Kidney (tissue), 22 donors: ENCODE data around the gene FAM184B. TPM values are rescaled to one million over a fixed set of nuclear protein-coding genes. Genes with fewer than 3 reads are reported as not detected.

ENCODE experiments used
- DNase-seq, 5 donors: peaks; one replicate each; pipeline ENCODE4 v3.0.0-alpha.2; 2013 to 2020
- FAIRE-seq: peaks from 2 replicates; lab custom pipeline; 2012; peaks lifted over from hg19 to GRCh38; lab: Jason Lieb, UNC
- H3K27ac ChIP-seq, 2 donors: one replicate each; pipeline ENCODE4 v1.7.0; 2013; ENCODE audit warnings: low read depth in 2 of 2, low read length in 2 of 2, inconsistent platforms in 1 of 2
- H3K27me3 ChIP-seq: one replicate; pipeline ENCODE4 v1.7.1; 2013; ENCODE audit warnings: low read length, inconsistent platforms; ENCODE audit not compliant: control insufficient read depth, insufficient read depth
- H3K36me3 ChIP-seq, 3 donors: one replicate each; pipeline versions ENCODE4 v1.7.0 to v1.7.1; 2013; ENCODE audit warnings: low read length in 3 of 3, control low read depth in 1 of 3, inconsistent platforms in 1 of 3; ENCODE audit not compliant: insufficient read depth in 3 of 3, control insufficient read depth in 2 of 3
- H3K4me1 ChIP-seq, 3 donors: one replicate each; pipeline versions ENCODE4 v1.7.0 to v1.7.1; 2013; ENCODE audit warnings: low read length in 3 of 3, inconsistent platforms in 1 of 3, low read depth in 1 of 3; ENCODE audit not compliant: control insufficient read depth in 2 of 3, insufficient read depth in 2 of 3
- H3K4me3 ChIP-seq, 3 donors: one replicate each; pipeline versions ENCODE4 v1.7.0 to v1.8.1; 2013; ENCODE audit warnings: low read length in 3 of 3, control low read depth in 1 of 3, inconsistent platforms in 1 of 3
- H3K9ac ChIP-seq, 3 donors: one replicate each; pipeline versions ENCODE4 v1.7.0 to v1.7.1; 2013; ENCODE audit warnings: low read length in 3 of 3, control low read depth in 1 of 3, inconsistent platforms in 1 of 3
- H3K9me3 ChIP-seq, 3 donors: one replicate each; pipeline versions ENCODE4 v1.7.0 to v1.7.1; 2013; ENCODE audit warnings: low read length in 3 of 3, control low read depth in 1 of 3, inconsistent platforms in 1 of 3; ENCODE audit not compliant: control insufficient read depth in 2 of 3, insufficient read depth in 1 of 3
- intact Hi-C: fragments of 100-400 bp; cut with DNase I; formaldehyde crosslinking; loops from one replicate; pipeline ENCODE4 v1.11.1; 2022
- long read RNA-seq, 10 donors: library from polyadenylated mRNA in 1 of 10; unstranded in 1 of 10; transcript quantifications; one replicate each; pipeline ENCODE4 v2.0.0 and lab custom pipeline, GENCODE V29; 2021 to 2026
- polyA plus RNA-seq: library from polyadenylated mRNA; stranded (reverse); fragments of 350-450 nt; fragmentation: Illumina TruSeq; extraction: RNeasy Lipid Tissue Mini Kit (QIAGEN cat#74804); gene quantifications from one replicate; pipeline ENCODE4 v1.2.3, GENCODE V29; 2014; ENCODE audit warnings: low read depth, low replicate concordance; ENCODE audit not compliant: insufficient read depth
- total RNA-seq: library from RNA; stranded (reverse); fragmentation: NEBNext Ultra II Directional; extraction: Animal tissue kit (Norgen Biotek cat#: 25700); gene quantifications from one replicate; pipeline ENCODE4 v1.2.1, GENCODE V29; 2021
- TF ChIP-seq, protein P1 (sequence below): IDR thresholded peaks from 3 replicates; pipeline ENCODE4 v1.5.1; 2012; ENCODE audit warnings: mild to moderate bottlenecking, moderate library complexity, borderline replicate concordance; ENCODE audit not compliant: insufficient read depth; ENCODE audit errors: extremely low read depth
- donor health status: control.
- donor health status: control.
- donor health status: control.
- donor health status: control.
- donor health status: control.
- donor health status: DM: yes; HTN: yes; CAD: no.
- donor health status: Normal renal cell carcinoma (clear cell type).

Gene FAM184B
- total RNA-seq = 0.09 TPM
- 0.39 TPM for polyA plus RNA-seq
- long read RNA-seq, donor 1 = 0 reads
- long read RNA-seq, donor 2, partial matches to known transcripts = 15 of 15 reads
- long read RNA-seq, donor 2, other reads (novel, unspliced or antisense) = 0 of 15 reads
- long read RNA-seq, donor 3 = 0 reads
- long read RNA-seq, donor 4 = 0 reads
- long read RNA-seq, donor 5 = 0 reads
- long read RNA-seq, donor 6 = 0 reads
- long read RNA-seq, donor 7, partial matches to known transcripts = 0 of 14 reads
- long read RNA-seq, donor 7, other reads (novel, unspliced or antisense) = 14 of 14 reads
- long read RNA-seq, donor 8 = 0 reads
- long read RNA-seq, donor 9 = 0 reads
- long read RNA-seq, donor 10 = 0 reads

DNA sequence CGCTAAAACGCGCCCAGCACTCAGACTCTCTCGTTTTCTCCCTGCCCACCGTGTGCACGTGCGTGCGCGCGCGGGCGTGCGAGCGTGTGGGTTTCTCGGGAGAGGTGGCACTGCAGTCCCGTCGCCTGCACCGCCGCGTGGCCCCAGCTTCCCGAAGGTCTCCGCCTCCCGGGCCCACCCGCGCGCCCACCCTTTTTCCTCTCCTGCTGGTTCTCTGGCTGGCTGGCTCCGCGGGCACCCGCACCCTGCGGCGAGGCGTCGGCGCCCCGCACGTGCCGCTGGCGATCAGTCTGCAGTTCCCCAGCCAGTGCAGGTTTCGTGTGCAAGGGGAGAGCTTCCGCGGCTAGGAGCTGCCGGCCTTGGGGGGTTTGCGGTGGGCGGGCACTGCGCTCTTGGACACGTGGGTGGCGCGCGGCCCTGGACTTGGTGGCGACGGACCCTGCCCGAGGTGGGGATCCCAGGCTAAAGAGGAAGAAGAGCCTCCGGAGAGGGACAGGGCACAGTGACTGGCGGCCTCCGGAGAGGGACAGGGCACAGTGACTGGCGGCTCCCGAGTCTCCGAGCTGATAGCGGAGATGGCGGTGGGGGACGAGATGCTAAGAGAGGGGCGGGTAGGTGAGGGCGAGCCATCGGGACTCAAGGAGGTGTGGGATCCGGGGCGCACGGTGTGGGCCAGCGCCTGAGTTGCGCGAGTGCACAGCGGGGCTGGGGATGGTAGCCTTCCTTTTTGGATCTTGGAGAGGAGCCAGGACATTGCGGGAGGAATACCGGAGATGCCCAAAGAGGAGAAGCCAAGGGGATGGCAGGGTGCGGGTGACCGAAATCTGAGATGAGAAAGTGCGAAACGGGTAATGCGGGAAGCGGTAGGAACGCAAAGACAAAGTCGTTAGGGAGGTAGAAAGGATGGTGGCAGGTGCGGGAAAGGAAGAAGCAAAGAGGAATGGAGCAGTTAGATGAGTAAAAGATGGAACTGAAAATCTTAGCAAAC lies at the start of gene FAM184B:
TSS of gene FAM184B (minus strand) at position 322 of the 988 bp plus-strand sequence. CDS start 322 bp downstream, outside the sequence.
- Histone ChIP-seq H3K9me3 (no peaks in the 10 kb centered on the region), H3K36me3 (no peaks in the 10 kb centered on the region), H3K9ac (no peak within 1 kb of the TSS), H3K4me3 (peak within 1 kb of the TSS; percentile 6 to 46 (median 10)), H3K27me3 (peaks cover 20% of the 10 kb centered on the region), H3K4me1 (peaks cover 0 to 4% (median 0%) of the 10 kb centered on the region in 3 donors), H3K27ac (no peak within 1 kb of the TSS)
- intact Hi-C loops = no loop called here
- FAIRE-seq (no peak), DNase-seq (peak; percentile 41 to 75 (median 54))
- TF ChIP-seq, protein P1, sequence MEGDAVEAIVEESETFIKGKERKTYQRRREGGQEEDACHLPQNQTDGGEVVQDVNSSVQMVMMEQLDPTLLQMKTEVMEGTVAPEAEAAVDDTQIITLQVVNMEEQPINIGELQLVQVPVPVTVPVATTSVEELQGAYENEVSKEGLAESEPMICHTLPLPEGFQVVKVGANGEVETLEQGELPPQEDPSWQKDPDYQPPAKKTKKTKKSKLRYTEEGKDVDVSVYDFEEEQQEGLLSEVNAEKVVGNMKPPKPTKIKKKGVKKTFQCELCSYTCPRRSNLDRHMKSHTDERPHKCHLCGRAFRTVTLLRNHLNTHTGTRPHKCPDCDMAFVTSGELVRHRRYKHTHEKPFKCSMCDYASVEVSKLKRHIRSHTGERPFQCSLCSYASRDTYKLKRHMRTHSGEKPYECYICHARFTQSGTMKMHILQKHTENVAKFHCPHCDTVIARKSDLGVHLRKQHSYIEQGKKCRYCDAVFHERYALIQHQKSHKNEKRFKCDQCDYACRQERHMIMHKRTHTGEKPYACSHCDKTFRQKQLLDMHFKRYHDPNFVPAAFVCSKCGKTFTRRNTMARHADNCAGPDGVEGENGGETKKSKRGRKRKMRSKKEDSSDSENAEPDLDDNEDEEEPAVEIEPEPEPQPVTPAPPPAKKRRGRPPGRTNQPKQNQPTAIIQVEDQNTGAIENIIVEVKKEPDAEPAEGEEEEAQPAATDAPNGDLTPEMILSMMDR = no peak

DNA sequence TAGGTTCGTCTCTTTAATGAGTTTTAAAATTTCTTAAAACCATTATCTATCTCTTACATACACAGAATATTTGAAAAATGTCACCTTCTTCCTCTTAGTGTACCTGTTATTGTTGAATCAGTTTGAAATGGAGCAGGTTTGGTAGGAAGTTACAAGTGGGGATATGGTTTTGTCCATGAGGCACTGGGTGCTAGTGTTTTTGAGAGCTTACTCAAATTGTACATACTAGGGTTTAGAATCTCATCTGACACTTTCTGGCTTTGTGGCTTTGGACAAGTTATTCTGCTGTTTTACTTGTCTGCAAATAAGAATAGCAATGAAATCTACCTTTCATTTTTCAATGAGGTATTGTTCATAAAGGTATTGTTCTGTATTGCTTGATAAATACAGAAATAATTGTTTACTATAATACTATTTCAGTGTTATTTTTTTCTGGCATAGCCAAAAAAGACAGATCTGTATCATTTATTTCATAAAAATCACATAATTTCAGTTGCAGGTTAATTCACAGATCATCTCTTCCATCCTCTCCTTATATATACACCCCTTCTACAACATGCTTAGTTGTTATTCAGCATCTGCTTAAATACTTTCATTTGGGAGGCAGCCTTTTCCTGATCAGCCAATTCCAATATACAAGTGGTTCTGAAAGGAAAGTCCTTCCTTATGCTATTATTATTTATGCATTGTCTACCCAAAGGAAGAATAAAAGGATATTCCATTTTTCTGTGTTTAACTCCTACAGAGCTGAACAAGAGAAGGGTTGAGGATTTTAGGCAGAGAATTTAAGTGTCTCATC lies 42.6 kb upstream of the FAM184B start:
- Histone ChIP-seq H3K27me3 (no peaks in the 10 kb centered on the region), H3K4me1 (no peaks in the 10 kb centered on the region), H3K9ac (no peak overlapping the region), H3K27ac (no peak overlapping the region), H3K4me3 (no peak overlapping the region), H3K9me3 (no peaks in the 10 kb centered on the region), H3K36me3 (no peaks in the 10 kb centered on the region)
- FAIRE-seq = no peak
- intact Hi-C loops = no loop called here
- TF ChIP-seq, protein P1 = no peak
- DNase-seq = no peak

DNA sequence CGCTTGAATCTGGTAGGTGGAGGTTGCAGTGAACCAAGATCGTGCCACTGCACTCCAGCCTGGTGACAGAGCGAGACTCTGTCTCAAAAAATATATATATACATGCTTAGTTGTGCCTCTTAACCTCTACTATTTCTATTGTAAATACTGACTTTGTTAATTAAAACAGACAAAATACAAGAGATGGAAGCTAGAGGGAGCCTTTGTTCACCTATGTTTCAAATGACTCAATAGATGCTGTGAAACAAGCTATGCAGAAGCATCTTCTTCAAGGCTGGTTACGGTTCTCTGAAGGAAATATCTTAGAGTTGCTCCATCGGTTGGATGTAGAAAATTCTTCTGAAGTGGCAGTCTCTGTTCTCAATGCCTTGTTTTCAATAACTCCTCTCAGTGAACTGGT lies 35.6 kb upstream of the FAM184B start:
- TF ChIP-seq, protein P1 = peak; percentile 39
- H3K4me1 ChIP-seq = no peaks in the 10 kb centered on the region
- no peak overlapping the region for H3K9ac ChIP-seq
- FAIRE-seq = peak; percentile 74
- intact Hi-C loops = no loop called here
- no peaks in the 10 kb centered on the region for H3K27me3 ChIP-seq
- peak in 2 of 5 donors; percentile 62 to 66 for DNase-seq
- no peaks in the 10 kb centered on the region for H3K36me3 ChIP-seq
- no peak overlapping the region for H3K27ac ChIP-seq
- H3K4me3 ChIP-seq = no peak overlapping the region
- H3K9me3 ChIP-seq = no peaks in the 10 kb centered on the region
